ENCODE measurements around the gene IL12A. TPM values are rescaled to one million over a fixed set of nuclear protein-coding genes. Genes with fewer than 3 reads are reported as not detected.

Gene IL12A
- total RNA-seq, 1 donor from 2014 or later, result 0.26 TPM

GRCh38 chr3:159994182-159994581, 5.5 kb downstream of the IL12A start:
- Histone ChIP-seq H3K36me3 (ENCODE audit: control insufficient read depth, insufficient read depth, low read length) (no peaks in the 10 kb centered on the region), H3K4me3 (ENCODE audit: low read depth, low read length) (no peak overlapping the region), H3K27me3 (ENCODE audit: control insufficient read depth, insufficient read depth, low read length) (no peaks in the 10 kb centered on the region)
- FAIRE-seq, result no peak
- no peak for DNase-seq (ENCODE audit: low read depth)
- TF ChIP-seq CTCF (IDR thresholded peaks at IDR 0.05; ENCODE audit: insufficient read depth, low read length, severe bottlenecking), result no peak

- FAIRE-seq (no peak), DNase-seq (ENCODE audit: low read depth) (no peak)
- Histone ChIP-seq H3K27me3 (ENCODE audit: control insufficient read depth, insufficient read depth, low read length) (no peaks in the 10 kb centered on the region), H3K36me3 (ENCODE audit: control insufficient read depth, insufficient read depth, low read length) (no peaks in the 10 kb centered on the region), H3K4me3 (ENCODE audit: low read depth, low read length) (no peak overlapping the region)
- TF ChIP-seq CTCF (IDR thresholded peaks at IDR 0.05; ENCODE audit: insufficient read depth, low read length, severe bottlenecking), result no peak
These were observed 6.5 kb downstream of the IL12A start for GRCh38 chr3:159995091-159995490.

- Histone ChIP-seq H3K36me3 (ENCODE audit: control insufficient read depth, insufficient read depth, low read length) (no peaks in the 10 kb centered on the region), H3K4me3 (ENCODE audit: low read depth, low read length) (no peak overlapping the region), H3K27me3 (ENCODE audit: control insufficient read depth, insufficient read depth, low read length) (no peaks in the 10 kb centered on the region)
- FAIRE-seq (no peak), DNase-seq (ENCODE audit: low read depth) (no peak)
- TF ChIP-seq CTCF (IDR thresholded peaks at IDR 0.05; ENCODE audit: insufficient read depth, low read length, severe bottlenecking), result no peak
These were observed 7.4 kb downstream of the IL12A start for GRCh38 chr3:159996018-159996417.

- H3K4me3 ChIP-seq (ENCODE audit: low read depth, low read length), result no peak overlapping the region
- TF ChIP-seq CTCF (IDR thresholded peaks at IDR 0.05; ENCODE audit: insufficient read depth, low read length, severe bottlenecking), result no peak
- no peaks in the 10 kb centered on the region for H3K36me3 ChIP-seq (ENCODE audit: control insufficient read depth, insufficient read depth, low read length)
- DNase-seq (ENCODE audit: low read depth), result no peak
- no peak for FAIRE-seq
- no peaks in the 10 kb centered on the region for H3K27me3 ChIP-seq (ENCODE audit: control insufficient read depth, insufficient read depth, low read length)
These were observed 8.3 kb downstream of the IL12A start for GRCh38 chr3:159996959-159997358.

GRCh38 chr3:160001148-160001760, 12.6 kb downstream of the IL12A start:
- H3K36me3 ChIP-seq (ENCODE audit: control insufficient read depth, insufficient read depth, low read length), result no peaks in the 10 kb centered on the region
- no peaks in the 10 kb centered on the region for H3K27me3 ChIP-seq (ENCODE audit: control insufficient read depth, insufficient read depth, low read length)
- no peak overlapping the region for H3K4me3 ChIP-seq (ENCODE audit: low read depth, low read length)
- FAIRE-seq (no peak), DNase-seq (ENCODE audit: low read depth) (no peak)
- TF ChIP-seq CTCF (IDR thresholded peaks at IDR 0.05; ENCODE audit: insufficient read depth, low read length, severe bottlenecking), result no peak

Data from bronchial epithelial cell (primary cell).